H1 (cell line): ENCODE measurements around the gene ADARB2. TPM values are rescaled to one million over a fixed set of nuclear protein-coding genes. Genes with fewer than 3 reads are reported as not detected.

Experiments
- CTCF ChIA-PET: fragments of 300-600 bp; sonication (Branson Sonifier 250); formaldehyde crosslinking; loops from one replicate; lab custom pipeline; 2021; ENCODE audit not compliant: partially characterized antibody; lab: Charles Lee
- POLR2A ChIA-PET: fragments of 300-600 bp; sonication (Branson Sonifier 250); formaldehyde crosslinking; loops from one replicate; lab custom pipeline; 2021; ENCODE audit warnings: inconsistent platforms; ENCODE audit not compliant: partially characterized antibody; lab: Charles Lee
- DNase-seq, 2 experiments: peaks; one replicate each; pipeline versions ENCODE4 v3.0.0 to v3.0.0-alpha.2; 2010 to 2022; ENCODE audit warnings: low spot score in 2 of 2, low read depth in 1 of 2, mixed read lengths in 1 of 2
- FAIRE-seq: peaks from 2 replicates; lab custom pipeline; 2011; peaks lifted over from hg19 to GRCh38; lab: Jason Lieb, UNC
- H2AFZ ChIP-seq: 2 replicates; pipeline ENCODE4 v1.8.1; 2012; ENCODE audit warnings: low read length, inconsistent platforms
- H2AK5ac ChIP-seq: 2 replicates; pipeline ENCODE4 v1.6.1; 2013; ENCODE audit warnings: low read depth, low read length
- H2BK120ac ChIP-seq: replicated peaks from 2 replicates; pipeline ENCODE3; 2013; ENCODE audit warnings: low read depth, low read length, inconsistent platforms
- H2BK12ac ChIP-seq: 2 replicates; pipeline ENCODE4 v1.6.1; 2013; ENCODE audit warnings: low read depth, low read length
- H2BK15ac ChIP-seq: 2 replicates; pipeline ENCODE4 v1.6.1; 2013; ENCODE audit warnings: low read length
- H2BK20ac ChIP-seq: 2 replicates; pipeline ENCODE4 v1.6.1; 2013; ENCODE audit warnings: low read length
- H2BK5ac ChIP-seq: 2 replicates; pipeline ENCODE4 v1.6.1; 2013; ENCODE audit warnings: low read depth, low read length
- H3K14ac ChIP-seq: 2 replicates; pipeline ENCODE4 v1.6.1; 2013; ENCODE audit warnings: inconsistent platforms; ENCODE audit not compliant: insufficient read length
- H3K18ac ChIP-seq: 2 replicates; pipeline ENCODE4 v1.6.1; 2013; ENCODE audit warnings: low read length; ENCODE audit errors: extremely low read depth
- H3K23ac ChIP-seq: 2 replicates; pipeline ENCODE4 v1.6.1; 2013; ENCODE audit warnings: inconsistent platforms; ENCODE audit not compliant: insufficient read length
- H3K23me2 ChIP-seq: 2 replicates; pipeline ENCODE4 v1.6.1; 2013; ENCODE audit warnings: low read depth, low read length
- H3K27ac ChIP-seq: 2 replicates; pipeline ENCODE4 v1.6.1; 2011; ENCODE audit warnings: low read depth, low read length, inconsistent platforms
- H3K27me3 ChIP-seq, 4 experiments: replicated peaks in 1 of 4; 1 replicate in 1 of 4; 2 replicates in 3 of 4; pipeline versions ENCODE4 v1.6.1 to v1.8.1; 2011 to 2013; ENCODE audit warnings: low read length in 3 of 4, mild to moderate bottlenecking in 3 of 4, inconsistent platforms in 2 of 4, mixed read lengths in 2 of 4, moderate library complexity in 1 of 4; ENCODE audit not compliant: control insufficient read depth in 3 of 4, insufficient read depth in 3 of 4; ENCODE audit errors: extremely low read depth in 1 of 4
- H3K36me3 ChIP-seq, 4 experiments: 2 replicates each; pipeline versions ENCODE4 v1.6.1 to v1.8.1; 2011 to 2013; ENCODE audit warnings: mild to moderate bottlenecking in 4 of 4, low read length in 3 of 4, moderate library complexity in 2 of 4, control low read depth in 1 of 4, inconsistent platforms in 1 of 4; ENCODE audit not compliant: insufficient read depth in 4 of 4, control insufficient read depth in 2 of 4
- H3K4ac ChIP-seq: replicated peaks from 2 replicates; pipeline ENCODE3; 2013; ENCODE audit warnings: low read length, low read depth, mixed read lengths, inconsistent platforms; ENCODE audit not compliant: insufficient read length
- H3K4me1 ChIP-seq, 4 experiments: replicated peaks in 1 of 4; 1 replicate in 1 of 4; 2 replicates in 3 of 4; pipeline versions ENCODE4 v1.6.1 to v1.8.1; 2011 to 2013; ENCODE audit warnings: low read length in 3 of 4, inconsistent platforms in 2 of 4, mixed read lengths in 1 of 4; ENCODE audit not compliant: insufficient read depth in 4 of 4, control insufficient read depth in 3 of 4
- H3K4me2 ChIP-seq, 2 experiments: 2 replicates each; pipeline versions ENCODE4 v1.6.1 to v1.8.1; 2011 to 2013; ENCODE audit warnings: low read depth in 2 of 2, low read length in 2 of 2, control low read depth in 1 of 2, inconsistent platforms in 1 of 2, mild to moderate bottlenecking in 1 of 2; ENCODE audit not compliant: insufficient read depth in 1 of 2
- H3K4me3 ChIP-seq, 4 experiments: fragments of 200-600, 300-600 bp in 1 of 4; sonication (generic), shearing (Covaris generic), sonication (Bioruptor Twin) in 1 of 4; 2 replicates each; pipeline versions ENCODE4 v1.5.1 to v1.8.1; 2011 to 2016; ENCODE audit warnings: low read length in 4 of 4, low read depth in 3 of 4, control low read depth in 2 of 4, inconsistent platforms in 2 of 4, mild to moderate bottlenecking in 2 of 4, mixed read lengths in 1 of 4, moderate library complexity in 1 of 4; ENCODE audit not compliant: insufficient read depth in 2 of 4; ENCODE audit errors: extremely low read depth in 1 of 4
- H3K56ac ChIP-seq: replicated peaks from 2 replicates; pipeline ENCODE3; 2013; ENCODE audit warnings: low read depth, mild to moderate bottlenecking, mixed read lengths, low read length, inconsistent platforms; ENCODE audit not compliant: insufficient read length
- H3K79me1 ChIP-seq: 2 replicates; pipeline ENCODE4 v1.6.1; 2013; ENCODE audit warnings: low read depth, low read length, control low read depth
- H3K79me2 ChIP-seq, 2 experiments: 2 replicates each; pipeline versions ENCODE4 v1.6.1 to v1.8.1; 2012 to 2013; ENCODE audit warnings: low read length in 2 of 2, mild to moderate bottlenecking in 2 of 2, inconsistent platforms in 1 of 2; ENCODE audit not compliant: insufficient read depth in 2 of 2, control insufficient read depth in 1 of 2
- H3K9ac ChIP-seq, 4 experiments: replicated peaks in 1 of 4; 1 replicate in 1 of 4; 2 replicates in 3 of 4; pipeline versions ENCODE4 v1.6.1 to v1.8.1; 2011 to 2013; ENCODE audit warnings: low read depth in 3 of 4, low read length in 3 of 4, control low read depth in 2 of 4, mild to moderate bottlenecking in 2 of 4, moderate library complexity in 2 of 4, inconsistent platforms in 1 of 4; ENCODE audit errors: extremely low read depth in 1 of 4
- H3K9me3 ChIP-seq, 2 experiments: 2 replicates each; pipeline versions ENCODE4 v1.6.1 to v1.8.1; 2012 to 2013; ENCODE audit warnings: mild to moderate bottlenecking in 2 of 2, moderate library complexity in 2 of 2, control low read depth in 1 of 2, inconsistent platforms in 1 of 2, low read depth in 1 of 2, low read length in 1 of 2, mixed read lengths in 1 of 2; ENCODE audit not compliant: insufficient read depth in 2 of 2
- H4K20me1 ChIP-seq, 2 experiments: replicated peaks in 1 of 2; 2 replicates each; pipeline versions ENCODE3 to v1.8.1; 2011 to 2013; ENCODE audit warnings: inconsistent platforms in 2 of 2, low read length in 2 of 2, mild to moderate bottlenecking in 1 of 2; ENCODE audit not compliant: insufficient read depth in 2 of 2, control insufficient read depth in 1 of 2
- H4K5ac ChIP-seq: 2 replicates; pipeline ENCODE4 v1.6.1; 2013; ENCODE audit warnings: low read length, low read depth, mixed read lengths, inconsistent platforms; ENCODE audit not compliant: insufficient read length
- H4K8ac ChIP-seq: 2 replicates; pipeline ENCODE4 v1.8.0; 2013; ENCODE audit warnings: mild to moderate bottlenecking, moderate library complexity, low read length, inconsistent platforms; ENCODE audit not compliant: insufficient read depth; ENCODE audit errors: extremely low read depth
- H4K91ac ChIP-seq: replicated peaks from 2 replicates; pipeline ENCODE3; 2013; ENCODE audit warnings: low read length, mixed read lengths, inconsistent platforms; ENCODE audit not compliant: insufficient read length
- CTBP2 ChIP-seq: IDR thresholded peaks from 2 replicates; pipeline ENCODE4 v1.7.0; 2011; ENCODE audit warnings: borderline replicate concordance, mild to moderate bottlenecking, moderate library complexity, mixed read lengths, low read length; ENCODE audit not compliant: insufficient read depth, insufficient read length
- KDM4A ChIP-seq: IDR thresholded peaks from one replicate; pipeline ENCODE4 v1.7.1; 2012; ENCODE audit warnings: low read depth, mild to moderate bottlenecking, moderate library complexity, low read length, inconsistent platforms; ENCODE audit not compliant: severe bottlenecking
- WGBS, 2 experiments: shearing (Covaris generic) in 1 of 2; methylation state at CpG; one replicate each; pipeline versions ENCODE4 v1.1.6 to v1.1.7; 2013 to 2015; ENCODE audit warnings: low lambda C conversion rate in 2 of 2, mixed read lengths in 2 of 2, inconsistent platforms in 1 of 2, low coverage in 1 of 2, missing lambda C conversion rate in 1 of 2; ENCODE audit not compliant: insufficient replicate concordance in 2 of 2, insufficient coverage in 1 of 2, insufficient read length in 1 of 2; ENCODE audit errors: extremely low coverage in 1 of 2, missing lambda C conversion rate in 1 of 2; 5-methylcytosine and 5-hydroxymethylcytosine counted together
- polyA plus RNA-seq, 7 experiments: library from polyadenylated mRNA; depleted of rRNA in 3 of 7; stranded (reverse) in 5 of 7; unstranded in 2 of 7; fragments of >200 nt in 5 of 7; fragments of 200-250 nt in 2 of 7; gene quantifications; 1 replicate in 5 of 7; 2 replicates in 1 of 7; 4 replicates in 1 of 7; pipeline versions ENCODE4 v1.2.1 to v1.2.3, GENCODE V29; 2011 to 2013; ENCODE audit warnings: missing spikeins in 2 of 7, mixed read lengths in 2 of 7
- total RNA-seq: library from RNA; stranded (reverse); fragmentation: NEBNext Ultra II Directional; extraction: Animal tissue kit (Norgen Biotek cat#: 25700); gene quantifications from 2 replicates; pipeline ENCODE4 v1.2.1, GENCODE V29; 2021

ADARB2 gene
- total and polyA plus RNA-seq, 2 of the 8 experiments (the other 6 are each of a cell fraction or from before 2014, with no cell fraction given): 2.2 to 2.8 TPM

DNA sequence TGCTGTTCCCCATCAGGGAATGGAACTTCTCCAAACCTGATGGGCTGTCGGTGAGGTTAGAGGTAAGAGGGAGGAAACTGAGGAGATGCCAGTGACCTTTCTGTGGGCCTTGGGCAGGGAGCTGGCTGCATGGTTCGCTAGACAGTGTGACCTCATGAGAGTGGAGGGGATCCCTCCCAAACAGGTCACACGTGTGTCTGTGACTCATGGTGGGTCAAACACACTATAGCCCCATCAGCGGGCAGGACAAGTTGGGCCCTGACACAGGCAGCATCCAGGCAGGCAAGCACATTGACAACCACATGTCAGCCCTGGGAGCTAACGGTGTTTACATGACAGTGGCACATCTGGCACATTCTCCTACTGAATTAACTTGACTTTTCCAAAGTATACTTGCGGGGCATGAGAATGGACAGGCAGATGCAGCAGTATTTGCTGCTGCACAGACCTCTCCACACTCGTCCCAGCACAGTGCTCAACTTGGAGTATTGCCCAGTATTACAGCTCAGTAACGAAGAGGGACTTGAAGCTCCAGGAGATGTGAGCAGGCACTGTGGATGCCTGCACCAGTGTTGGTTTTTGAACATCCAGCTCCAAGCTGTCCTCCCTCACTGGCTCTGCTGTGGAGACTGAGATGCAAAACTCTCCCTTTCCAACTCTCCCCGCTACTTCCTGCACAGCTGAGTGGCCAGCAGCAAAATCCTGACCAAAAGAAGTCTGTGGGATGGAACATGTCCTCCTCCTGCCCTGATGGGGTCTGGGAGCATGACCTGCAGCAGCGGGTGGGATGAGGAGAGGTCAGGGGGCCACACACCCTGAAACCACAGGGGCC, 481.5 kb downstream of the ADARB2 start:
- H3K14ac ChIP-seq: no peak overlapping the region
- TF ChIP-seq KDM4A: no peak
- no peak for TF ChIP-seq CTBP2
- H3K79me2 ChIP-seq: no peaks in the 10 kb centered on the region
- H3K4me1 ChIP-seq: no peaks in the 10 kb centered on the region
- H2BK15ac ChIP-seq: no peak overlapping the region
- WGBS, 2 experiments: 90% methylated on average over 10 of the region's 10 CpGs; no CpG with 5 or more reads in 1 of the 2 experiments
- H3K27ac ChIP-seq: no peak overlapping the region
- no peak overlapping the region for H4K5ac ChIP-seq
- peaks cover 2% of the 10 kb centered on the region; the same call in 1 of the 2 replicates for H3K23me2 ChIP-seq
- no peak overlapping the region for H3K18ac ChIP-seq
- H2BK120ac ChIP-seq: no peak overlapping the region
- no peaks in the 10 kb centered on the region for H4K20me1 ChIP-seq
- no peak for FAIRE-seq
- H3K4ac ChIP-seq: no peak overlapping the region
- ChIA-PET POLR2A (interaction anchor here (1.2 kb wide), 1 partner anchor 29 kb away, joined by 3 read pairs; no protein-coding TSS in a partner anchor), CTCF (interaction anchor here (0.9 to 3.9 kb wide), 4 partner anchors 12 to 146 kb away, joined by 3 to 24 read pairs (median 6); no protein-coding TSS in a partner anchor)
- H2AFZ ChIP-seq: no peak overlapping the region
- DNase-seq: no peak
- H4K91ac ChIP-seq: no peak overlapping the region
- H4K8ac ChIP-seq: no peak overlapping the region
- no peak overlapping the region for H3K23ac ChIP-seq
- H2BK20ac ChIP-seq: no peak overlapping the region; the same call in none of the 2 replicates
- H3K9ac ChIP-seq: no peak overlapping the region
- H2BK12ac ChIP-seq: peak overlapping the region; percentile 18; the same call in 1 of the 2 replicates
- H2AK5ac ChIP-seq: no peak overlapping the region
- no peak overlapping the region for H2BK5ac ChIP-seq
- H3K79me1 ChIP-seq: no peaks in the 10 kb centered on the region
- no peak overlapping the region for H3K56ac ChIP-seq
- no peaks in the 10 kb centered on the region; a peak in 1 of 7 replicates for H3K27me3 ChIP-seq
- H3K4me3 ChIP-seq: no peak overlapping the region
- no peaks in the 10 kb centered on the region for H3K9me3 ChIP-seq
- H3K4me2 ChIP-seq: no peak overlapping the region
- no peaks in the 10 kb centered on the region for H3K36me3 ChIP-seq
